Activated CD8-positive, alpha-beta memory T cell treated with anti-CD3 and anti-CD28 coated beads, Interleukin-2, amount 50 U/mL, for 1 hour (primary cell): Measurements from ENCODE around the gene RCAN1.
"Not testable (repeated sequence)": the region's sequence is repeated elsewhere in the genome, so short reads cannot be mapped to it uniquely, and the experiment has no call there.

Experiments
- DNase-seq: peaks from one replicate; pipeline ENCODE4 v3.0.0-alpha.2; 2020; ENCODE audit errors: extremely low read depth

RCAN1 gene

DNA sequence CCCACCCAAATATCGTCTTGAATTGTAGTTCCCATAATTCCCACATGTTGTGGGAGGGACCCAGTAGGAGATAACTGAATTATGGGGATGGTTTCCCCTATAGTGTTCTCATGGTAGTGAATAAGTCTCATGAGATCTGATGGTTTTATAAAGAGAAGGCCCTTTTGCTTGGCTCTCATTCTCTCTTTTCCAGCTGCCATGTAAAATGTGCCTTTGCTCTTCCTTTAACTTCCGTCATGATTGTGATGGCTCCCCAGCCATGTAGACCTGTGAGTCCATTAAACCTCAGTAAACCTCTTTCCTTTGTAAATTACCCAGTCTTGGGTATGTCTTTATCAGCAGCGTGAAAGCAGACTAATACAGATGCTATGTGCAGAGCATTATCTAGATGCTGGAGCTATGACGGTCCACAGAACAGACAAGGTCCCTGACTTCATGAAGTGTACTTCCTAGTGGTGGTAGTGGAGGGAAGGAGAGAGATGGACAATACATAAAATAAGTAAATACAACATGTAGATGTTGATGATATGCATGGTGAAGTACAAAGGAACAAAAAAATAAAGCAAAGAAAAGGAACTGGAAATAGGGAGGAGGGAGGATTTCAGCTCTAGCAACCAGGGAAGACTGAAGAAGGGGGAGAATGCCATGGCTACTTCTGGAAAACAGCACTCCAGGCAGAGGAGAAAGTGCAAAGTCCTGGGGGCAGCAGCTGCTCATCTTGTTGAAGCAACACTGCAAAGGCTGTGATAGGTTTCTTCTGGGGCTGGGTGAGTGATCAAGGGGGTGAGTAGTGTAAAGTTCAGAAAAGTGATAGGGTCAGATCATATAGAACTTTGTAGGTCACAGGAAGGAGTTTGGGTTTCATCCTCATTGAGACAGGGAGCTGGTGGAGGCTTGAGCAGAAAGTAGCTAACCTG lies 6.8 kb upstream of the RCAN1 start:
- no peak for DNase-seq

DNA sequence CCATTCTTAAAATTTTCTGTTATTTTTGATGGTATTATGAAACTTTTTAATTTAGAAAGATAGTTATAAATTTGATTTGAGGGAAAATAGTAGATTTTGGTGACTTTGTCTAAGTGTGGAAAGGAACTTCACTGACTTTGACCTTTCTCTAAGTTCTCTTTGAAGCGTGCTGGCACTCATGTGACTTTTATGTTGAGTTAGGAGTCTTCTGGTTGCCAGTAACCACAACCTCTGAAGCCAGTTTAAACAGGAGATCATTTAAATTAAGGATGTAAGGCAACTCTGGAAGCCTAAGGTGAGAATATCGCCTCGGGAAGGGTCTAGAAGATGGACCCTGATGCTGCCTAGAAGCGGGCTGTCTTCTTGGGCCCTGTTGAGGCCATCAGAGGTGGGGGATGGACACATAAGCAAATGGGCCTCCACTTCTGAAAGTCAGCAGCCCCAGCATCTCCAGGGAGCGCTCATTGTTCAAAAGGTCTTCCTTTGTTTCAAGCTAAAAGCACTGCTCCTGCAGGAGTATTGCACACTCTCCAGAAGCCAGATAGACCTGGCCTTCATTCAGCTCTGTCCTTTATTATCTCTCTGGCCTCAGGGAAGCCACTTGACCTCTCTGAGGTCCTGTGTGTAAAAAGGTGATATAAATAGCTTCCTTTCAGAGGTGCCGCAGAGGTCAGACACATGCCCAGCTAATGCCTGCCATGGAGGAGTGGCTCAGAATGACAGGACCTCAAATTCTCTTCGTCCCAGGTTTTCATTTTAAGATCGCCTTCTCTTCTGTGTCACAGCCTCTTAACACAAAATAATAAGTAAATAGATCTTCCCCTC lies 5.1 kb upstream of the RCAN1 start:
- no peak for DNase-seq

GRCh38 chr21:34618941-34619340 lies 4.0 kb upstream of the RCAN1 start:
- no peak for DNase-seq

GRCh38 chr21:34617753-34618339 lies 2.9 kb upstream of the RCAN1 start:
- no peak for DNase-seq

GRCh38 chr21:34615487-34615814 lies 538 bp upstream of the RCAN1 start:
- DNase-seq: no peak

DNA sequence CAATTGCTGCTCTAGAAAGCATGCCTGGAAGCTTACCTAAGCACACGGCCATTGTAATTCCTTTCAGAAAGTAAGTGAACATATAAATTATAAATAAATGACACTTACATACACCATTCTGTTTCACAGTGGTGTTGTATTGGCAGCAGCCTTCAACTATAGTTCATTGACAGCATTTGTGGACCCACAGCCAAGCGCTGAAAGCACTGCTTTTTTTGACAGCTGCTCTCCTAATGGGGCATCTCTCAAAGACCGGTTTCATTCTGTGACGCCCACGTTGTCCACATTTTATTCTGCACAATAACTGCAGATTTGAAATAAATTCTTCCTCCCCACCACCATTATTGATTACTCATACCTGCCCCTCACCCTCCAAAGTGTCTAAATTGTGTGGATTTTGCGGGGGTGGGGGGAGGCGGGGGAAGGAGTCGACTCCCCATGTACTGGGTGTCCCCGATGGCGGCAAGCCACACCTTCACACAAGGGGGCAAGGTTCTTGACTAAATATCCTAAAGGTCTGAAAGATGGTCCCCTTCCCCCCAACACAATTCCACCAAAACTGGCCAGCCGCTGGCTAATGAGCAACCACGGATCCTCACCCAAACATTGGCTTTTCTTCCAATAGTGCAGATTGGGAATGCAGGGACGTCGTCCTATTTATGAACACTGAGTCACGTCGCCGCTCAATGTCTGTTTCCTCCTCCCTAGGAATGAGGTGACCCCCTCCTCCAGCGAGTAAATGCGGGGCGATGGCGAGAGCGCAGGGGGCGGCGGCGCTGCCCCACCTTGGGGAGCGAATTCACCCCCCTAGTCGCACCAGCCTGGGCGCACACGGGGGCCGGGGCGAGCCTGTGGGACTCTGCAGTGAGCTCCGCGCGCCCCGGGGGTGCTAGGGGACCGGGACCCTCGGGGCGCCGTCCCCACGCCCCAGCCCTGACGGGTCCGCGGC lies 960 bp downstream of the RCAN1 start:
- DNase-seq: no peak

DNA sequence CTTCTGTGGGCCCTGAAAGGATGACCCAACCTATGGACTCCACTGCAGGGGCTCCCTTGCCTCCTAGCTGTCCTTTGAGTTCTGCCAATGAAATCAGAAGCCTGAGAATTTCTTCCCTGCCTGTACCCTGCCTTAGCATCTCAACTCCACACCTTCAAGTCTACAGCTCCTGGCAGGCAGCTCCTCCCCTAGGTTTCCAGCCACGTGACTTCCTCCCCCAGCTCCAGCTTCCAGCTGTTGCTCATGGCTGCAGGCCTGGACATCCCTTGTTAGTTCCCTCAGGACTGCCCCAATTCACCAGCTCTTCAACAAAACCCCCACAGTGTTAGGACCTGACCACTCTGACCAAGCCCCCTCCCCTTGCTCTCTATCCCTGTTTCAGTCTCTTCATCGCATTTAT lies 2.4 kb downstream of the RCAN1 start:
- DNase-seq: no peak

DNA sequence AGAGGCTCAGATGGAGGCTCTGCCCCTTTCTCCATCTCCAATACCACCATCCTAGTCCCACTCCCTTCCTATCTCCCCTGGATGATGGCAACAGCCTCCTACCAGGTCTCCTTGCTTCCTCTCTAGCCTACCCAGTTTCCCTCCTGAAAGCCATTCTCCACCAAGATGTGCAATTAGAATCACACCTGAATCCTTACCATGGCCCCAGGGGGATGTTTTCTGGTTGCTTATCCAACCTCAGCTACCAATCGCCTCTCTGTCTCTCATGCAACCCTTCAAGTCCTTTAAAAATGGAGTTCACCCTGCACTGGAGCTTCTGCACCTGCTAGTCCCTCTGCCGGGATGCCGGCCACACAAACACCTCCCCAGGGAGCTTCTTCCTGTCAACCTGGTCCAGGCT lies 2.9 kb downstream of the RCAN1 start:
- no peak for DNase-seq

GRCh38 chr21:34611528-34611927 lies 3.4 kb downstream of the RCAN1 start:
- no peak for DNase-seq

DNA sequence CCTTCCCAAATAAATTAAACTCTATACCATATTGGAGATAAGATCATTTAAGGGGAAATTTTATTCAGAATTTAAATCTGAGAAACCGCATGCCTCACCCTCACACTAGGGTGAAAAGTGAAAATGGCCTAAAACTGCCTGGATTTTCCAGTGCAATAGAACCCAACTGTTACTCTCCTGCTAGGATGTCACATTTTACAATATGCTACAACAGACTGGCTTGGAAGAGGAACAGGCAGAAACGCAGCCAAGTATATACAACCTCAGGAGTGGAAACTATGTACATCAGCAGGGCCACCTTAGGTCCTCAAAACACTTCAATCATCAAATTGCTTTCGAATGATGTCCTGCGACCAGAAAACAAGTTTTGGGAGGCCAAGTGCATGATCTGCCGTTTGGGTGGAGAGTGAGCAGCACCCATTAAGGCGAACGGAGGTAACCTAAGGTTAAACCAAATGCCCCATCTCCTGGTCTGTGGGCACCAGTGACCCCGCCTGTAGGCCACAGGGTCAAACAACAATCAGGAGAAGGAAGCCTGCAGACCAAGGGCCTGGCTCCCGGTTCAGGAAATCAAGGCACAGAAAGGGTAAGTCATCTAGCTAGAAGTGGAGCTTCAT lies 4.9 kb downstream of the RCAN1 start:
- no peak for DNase-seq

GRCh38 chr21:34609244-34609932 lies 5.5 kb downstream of the RCAN1 start:
- DNase-seq: no peak

DNA sequence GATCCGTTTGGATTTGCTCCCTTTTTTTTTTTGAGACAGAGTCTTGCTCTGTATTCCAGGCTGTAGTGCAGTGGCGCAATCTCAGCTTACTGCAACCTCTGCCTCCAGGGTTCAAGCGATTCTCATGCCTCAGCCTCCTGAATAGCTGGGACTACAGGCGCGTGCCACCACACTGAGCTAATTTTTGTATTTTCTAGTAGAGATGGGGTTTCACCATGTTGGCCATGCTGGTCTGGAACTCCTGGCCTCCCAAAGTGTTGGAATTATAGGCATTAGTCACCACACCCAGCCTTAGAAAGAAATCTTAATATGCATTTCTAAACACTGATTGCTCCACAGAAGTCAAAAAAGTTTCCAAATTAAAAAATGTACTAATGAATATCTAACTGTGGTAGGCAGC lies 7.5 kb downstream of the RCAN1 start:
- DNase-seq: not testable (repeated sequence)

DNA sequence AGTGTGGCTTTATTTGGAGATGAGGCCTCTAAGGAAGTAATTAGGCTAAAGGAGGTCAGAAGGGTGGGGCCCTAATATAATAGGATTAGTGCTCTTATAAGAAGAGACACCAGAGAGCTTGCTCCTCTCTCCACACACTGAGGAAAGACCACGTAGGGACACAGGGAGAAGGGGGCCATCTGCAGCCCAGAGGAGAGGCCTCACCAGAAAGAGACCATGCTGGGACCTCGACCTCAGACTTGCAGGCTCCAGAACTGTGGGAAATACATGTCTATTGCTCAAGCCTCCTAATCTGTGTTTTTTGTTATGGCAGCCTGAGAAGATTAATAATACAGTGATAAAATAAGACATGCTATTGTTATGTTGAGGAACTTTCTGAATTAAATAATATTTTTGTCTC lies 8.3 kb downstream of the RCAN1 start:
- DNase-seq: no peak

DNA sequence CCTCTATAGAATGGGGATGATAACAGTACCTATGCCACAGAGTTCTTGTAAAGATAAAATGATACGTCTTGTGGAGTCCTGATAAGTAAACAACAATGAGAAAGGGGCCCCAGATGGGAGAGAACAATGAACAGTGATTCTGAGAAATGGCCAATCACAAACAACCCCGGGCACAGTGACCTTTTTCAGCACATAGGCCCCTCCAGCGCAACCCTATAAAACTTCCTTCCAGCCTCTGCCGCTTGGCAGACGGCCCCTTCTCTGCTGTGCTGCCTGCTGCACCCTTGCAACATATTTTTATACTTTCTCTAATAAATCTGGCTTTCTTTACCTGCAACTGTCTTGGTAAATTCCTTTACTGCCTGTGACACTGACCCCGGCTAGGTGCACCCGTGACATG lies 8.9 kb downstream of the RCAN1 start:
- no peak for DNase-seq

DNA sequence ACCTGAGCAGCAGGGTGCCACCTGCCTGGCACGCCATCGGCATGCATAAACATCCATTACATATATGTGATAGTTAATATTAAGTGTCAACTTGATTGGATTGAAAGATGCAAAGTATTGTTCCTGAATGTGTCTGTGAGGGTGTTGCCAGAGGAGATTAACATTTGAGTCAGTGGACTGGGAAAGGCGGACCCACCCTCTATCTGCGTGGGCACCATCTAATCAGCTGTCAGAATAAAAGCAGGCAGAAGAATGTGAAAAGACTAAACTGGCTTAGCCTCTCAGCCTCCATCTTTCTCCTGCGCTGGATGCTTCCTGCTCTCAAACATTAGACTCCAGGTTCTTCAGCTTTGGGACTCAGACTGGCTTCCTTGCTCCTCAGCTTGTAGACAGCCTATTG lies 10.0 kb downstream of the RCAN1 start:
- not testable (repeated sequence) for DNase-seq

DNA sequence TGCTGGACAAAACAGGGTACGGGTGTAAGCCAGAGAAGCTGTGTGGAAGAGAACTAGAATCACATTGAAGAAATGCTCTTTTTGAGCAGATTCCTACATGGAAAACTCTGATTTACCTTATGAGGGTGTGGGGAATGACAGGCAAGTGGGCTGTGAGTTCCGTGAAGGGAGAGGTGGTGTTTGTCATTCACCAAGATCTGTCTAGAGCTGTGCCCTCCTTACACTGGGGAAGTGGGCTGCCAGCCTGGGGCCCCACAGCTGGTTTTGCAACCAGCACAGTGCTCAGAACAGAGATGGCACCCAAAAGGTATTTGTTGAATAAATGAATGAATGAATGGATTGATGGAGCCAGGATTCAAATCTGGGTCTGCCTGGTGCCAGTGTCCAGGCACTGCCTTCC lies 10.4 kb downstream of the RCAN1 start:
- no peak for DNase-seq

- DNase-seq: no peak
These were observed 11.2 kb downstream of the RCAN1 start for GRCh38 chr21:34603710-34604057.

DNA sequence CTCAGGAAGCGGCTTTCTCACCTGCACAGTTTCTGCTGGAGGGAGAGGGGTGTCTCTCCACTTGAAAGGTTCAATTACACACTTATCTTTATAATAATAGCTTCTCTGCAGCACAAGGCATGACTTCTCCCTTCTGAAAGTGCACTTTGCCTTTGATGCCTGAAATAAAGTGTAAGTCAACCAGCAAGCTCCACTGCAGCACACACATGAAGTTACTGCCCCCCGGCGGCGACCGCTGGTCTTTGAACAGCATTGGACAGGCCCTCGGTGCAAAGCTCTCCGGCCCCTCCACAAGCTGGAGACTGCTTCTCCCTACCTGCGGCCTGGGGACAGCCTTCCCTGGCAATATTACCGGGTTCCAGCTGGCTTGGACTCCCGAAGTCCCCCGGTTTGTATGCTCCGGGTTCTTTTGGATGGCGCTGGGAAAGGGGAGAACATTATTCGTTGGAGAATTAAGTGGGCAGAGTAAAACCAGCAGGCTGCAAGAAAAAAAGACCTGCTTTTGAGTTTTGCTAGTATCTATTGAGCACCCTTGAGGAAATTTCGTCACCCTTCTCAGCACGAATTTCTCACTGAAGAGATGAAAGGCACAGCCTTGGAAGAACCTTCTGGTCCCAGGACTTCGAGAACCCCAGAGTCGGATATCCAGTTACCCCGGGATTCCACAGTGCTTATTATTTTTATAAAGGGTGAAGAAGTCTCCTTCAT lies 11.8 kb downstream of the RCAN1 start:
- DNase-seq: peak; percentile 8

GRCh38 chr21:34602061-34602460 lies 12.9 kb downstream of the RCAN1 start:
- no peak for DNase-seq

- DNase-seq: no peak
These were observed 15.3 kb downstream of the RCAN1 start for GRCh38 chr21:34599534-34600101.
